Measurements from ENCODE around the gene ADPRM. TPM values are rescaled to one million over a fixed set of nuclear protein-coding genes. Genes with fewer than 3 reads are reported as not detected.

ADPRM gene
- total and polyA plus RNA-seq, 2 donors (not counting 1 experiment from before 2014, with no cell fraction given) = 11.3 to 17.0 TPM

GRCh38 chr17:10744501-10745000, 47.2 kb downstream of the ADPRM start:
- no peaks in the 10 kb centered on the region for H3K9me3 ChIP-seq (ENCODE audit: control insufficient read depth, insufficient read depth, low read depth, low read length)
- H3K36me3 ChIP-seq (ENCODE audit: control insufficient read depth, insufficient read depth, low read length) = no peaks in the 10 kb centered on the region
- H3K4me1 ChIP-seq (ENCODE audit: control insufficient read depth, extremely low read depth, insufficient read depth, low read length) = no peaks in the 10 kb centered on the region
- no peak for TF ChIP-seq EZH2 (IDR thresholded peaks at IDR 0.05; ENCODE audit: low read length, missing control alignments)
- TF ChIP-seq, protein P1, sequence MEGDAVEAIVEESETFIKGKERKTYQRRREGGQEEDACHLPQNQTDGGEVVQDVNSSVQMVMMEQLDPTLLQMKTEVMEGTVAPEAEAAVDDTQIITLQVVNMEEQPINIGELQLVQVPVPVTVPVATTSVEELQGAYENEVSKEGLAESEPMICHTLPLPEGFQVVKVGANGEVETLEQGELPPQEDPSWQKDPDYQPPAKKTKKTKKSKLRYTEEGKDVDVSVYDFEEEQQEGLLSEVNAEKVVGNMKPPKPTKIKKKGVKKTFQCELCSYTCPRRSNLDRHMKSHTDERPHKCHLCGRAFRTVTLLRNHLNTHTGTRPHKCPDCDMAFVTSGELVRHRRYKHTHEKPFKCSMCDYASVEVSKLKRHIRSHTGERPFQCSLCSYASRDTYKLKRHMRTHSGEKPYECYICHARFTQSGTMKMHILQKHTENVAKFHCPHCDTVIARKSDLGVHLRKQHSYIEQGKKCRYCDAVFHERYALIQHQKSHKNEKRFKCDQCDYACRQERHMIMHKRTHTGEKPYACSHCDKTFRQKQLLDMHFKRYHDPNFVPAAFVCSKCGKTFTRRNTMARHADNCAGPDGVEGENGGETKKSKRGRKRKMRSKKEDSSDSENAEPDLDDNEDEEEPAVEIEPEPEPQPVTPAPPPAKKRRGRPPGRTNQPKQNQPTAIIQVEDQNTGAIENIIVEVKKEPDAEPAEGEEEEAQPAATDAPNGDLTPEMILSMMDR (conservative IDR thresholded peaks at IDR 0.05 in 1 of 2, IDR thresholded peaks at IDR 0.05 in 1 of 2; ENCODE audit: low read depth in 1 of 2, low read length in 2 of 2) = no peak
- no peak overlapping the region for H3K9ac ChIP-seq (ENCODE audit: insufficient read depth, low read length)
- no peaks in the 10 kb centered on the region for H3K79me2 ChIP-seq (ENCODE audit: control insufficient read depth, insufficient read depth, low read length)
- no peak overlapping the region for H3K4me2 ChIP-seq (ENCODE audit: extremely low read depth, insufficient read depth, low read length)
- no peak for DNase-seq (ENCODE audit: low read depth in 2 of 2)
- H2AFZ ChIP-seq (ENCODE audit: low read length) = no peak overlapping the region
- no peak overlapping the region for H3K27ac ChIP-seq (ENCODE audit: insufficient read depth, low read length)
- no peak overlapping the region for H3K4me3 ChIP-seq (replicated peaks in 1 of 4; ENCODE audit: control extremely low read depth in 1 of 4, insufficient read depth in 1 of 4, low read depth in 3 of 4, low read length in 4 of 4)
- H3K27me3 ChIP-seq (ENCODE audit: control insufficient read depth, insufficient read depth, low read length) = no peaks in the 10 kb centered on the region
- no peaks in the 10 kb centered on the region for H4K20me1 ChIP-seq (ENCODE audit: control insufficient read depth, extremely low read depth, insufficient read depth, low read length)

DNA sequence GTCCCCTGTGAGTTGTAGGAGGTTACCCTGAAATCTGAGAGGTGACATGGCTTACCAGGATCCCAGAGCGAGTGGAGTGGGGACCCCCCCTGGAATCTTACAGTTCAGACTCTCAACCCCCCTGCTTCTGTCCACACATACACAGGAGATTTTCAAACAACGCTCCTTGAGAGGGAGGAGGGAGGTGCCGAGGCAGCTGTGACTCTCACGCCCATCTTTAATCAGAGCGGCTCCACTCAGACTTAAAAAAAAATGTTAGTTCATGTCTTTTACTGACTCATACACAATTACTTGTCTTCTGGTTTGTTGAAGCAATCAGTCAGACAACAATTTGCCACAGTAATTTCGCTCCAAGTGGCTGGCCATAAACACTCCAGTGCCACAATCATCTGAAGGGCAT, 47.8 kb downstream of the ADPRM start:
- TF ChIP-seq, protein P1 (conservative IDR thresholded peaks at IDR 0.05 in 1 of 2, IDR thresholded peaks at IDR 0.05 in 1 of 2; ENCODE audit: low read depth in 1 of 2, low read length in 2 of 2) = no peak
- no peak for TF ChIP-seq EZH2 (IDR thresholded peaks at IDR 0.05; ENCODE audit: low read length, missing control alignments)
- H3K9me3 ChIP-seq (ENCODE audit: control insufficient read depth, insufficient read depth, low read depth, low read length) = no peaks in the 10 kb centered on the region
- H3K9ac ChIP-seq (ENCODE audit: insufficient read depth, low read length) = no peak overlapping the region
- H4K20me1 ChIP-seq (ENCODE audit: control insufficient read depth, extremely low read depth, insufficient read depth, low read length) = no peaks in the 10 kb centered on the region
- H2AFZ ChIP-seq (ENCODE audit: low read length) = no peak overlapping the region
- H3K36me3 ChIP-seq (ENCODE audit: control insufficient read depth, insufficient read depth, low read length) = no peaks in the 10 kb centered on the region
- peak in 1 of 2 donors; percentile 27 for DNase-seq (ENCODE audit: low read depth in 2 of 2)
- no peaks in the 10 kb centered on the region for H3K27me3 ChIP-seq (ENCODE audit: control insufficient read depth, insufficient read depth, low read length)
- H3K4me3 ChIP-seq (replicated peaks in 1 of 4; ENCODE audit: control extremely low read depth in 1 of 4, insufficient read depth in 1 of 4, low read depth in 3 of 4, low read length in 4 of 4) = no peak overlapping the region
- no peaks in the 10 kb centered on the region for H3K4me1 ChIP-seq (ENCODE audit: control insufficient read depth, extremely low read depth, insufficient read depth, low read length)
- no peak overlapping the region for H3K4me2 ChIP-seq (ENCODE audit: extremely low read depth, insufficient read depth, low read length)
- no peaks in the 10 kb centered on the region for H3K79me2 ChIP-seq (ENCODE audit: control insufficient read depth, insufficient read depth, low read length)
- H3K27ac ChIP-seq (ENCODE audit: insufficient read depth, low read length) = no peak overlapping the region

DNA sequence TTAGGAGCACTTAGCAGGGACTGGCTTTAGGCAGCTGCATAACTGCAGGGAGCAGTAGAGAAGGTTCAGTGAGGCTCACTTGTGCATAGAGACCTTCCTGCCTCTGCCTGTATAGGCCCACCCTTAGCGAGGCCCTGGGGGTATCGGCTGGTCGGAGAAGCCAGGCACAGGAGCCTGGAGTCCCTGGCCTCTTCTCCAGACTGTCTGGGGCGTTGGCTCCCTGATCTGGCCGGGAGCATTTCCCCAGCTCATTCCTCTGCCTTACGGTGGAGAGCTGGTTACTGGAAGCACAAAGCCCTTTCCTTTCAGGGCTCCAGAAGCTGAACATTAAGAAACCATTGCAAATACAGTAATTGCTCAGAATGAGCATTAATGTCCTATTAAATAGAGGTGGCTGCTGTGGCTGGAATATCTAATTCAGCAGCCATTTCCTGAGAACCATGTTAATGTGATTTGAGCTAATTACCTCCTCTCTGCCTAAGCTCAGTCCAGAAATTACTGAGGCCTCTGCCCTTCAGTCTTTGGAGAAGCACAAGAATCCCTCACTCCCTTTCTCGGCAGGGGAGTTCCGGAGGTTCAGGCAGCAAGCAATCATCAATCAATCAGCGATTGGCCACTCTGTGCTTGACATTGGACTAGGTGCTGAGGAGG, 51.3 kb downstream of the ADPRM start:
- Histone ChIP-seq H3K9ac (ENCODE audit: insufficient read depth, low read length) (no peak overlapping the region), H3K27ac (ENCODE audit: insufficient read depth, low read length) (no peak overlapping the region), H3K9me3 (ENCODE audit: control insufficient read depth, insufficient read depth, low read depth, low read length) (no peaks in the 10 kb centered on the region), H3K4me1 (ENCODE audit: control insufficient read depth, extremely low read depth, insufficient read depth, low read length) (no peaks in the 10 kb centered on the region), H2AFZ (ENCODE audit: low read length) (no peak overlapping the region), H3K79me2 (ENCODE audit: control insufficient read depth, insufficient read depth, low read length) (no peaks in the 10 kb centered on the region), H3K4me2 (ENCODE audit: extremely low read depth, insufficient read depth, low read length) (no peak overlapping the region), H3K4me3 (replicated peaks in 1 of 4; ENCODE audit: control extremely low read depth in 1 of 4, insufficient read depth in 1 of 4, low read depth in 3 of 4, low read length in 4 of 4) (no peak overlapping the region), H4K20me1 (ENCODE audit: control insufficient read depth, extremely low read depth, insufficient read depth, low read length) (no peaks in the 10 kb centered on the region), H3K36me3 (ENCODE audit: control insufficient read depth, insufficient read depth, low read length) (no peaks in the 10 kb centered on the region), H3K27me3 (ENCODE audit: control insufficient read depth, insufficient read depth, low read length) (no peaks in the 10 kb centered on the region)
- DNase-seq (ENCODE audit: low read depth in 2 of 2) = no peak
- TF ChIP-seq, protein P1 (conservative IDR thresholded peaks at IDR 0.05 in 1 of 2, IDR thresholded peaks at IDR 0.05 in 1 of 2; ENCODE audit: low read depth in 1 of 2, low read length in 2 of 2) = no peak
- TF ChIP-seq EZH2 (IDR thresholded peaks at IDR 0.05; ENCODE audit: low read length, missing control alignments) = no peak
